ENCODE data around the gene ROCK2. TPM values are rescaled to one million over a fixed set of nuclear protein-coding genes. Genes with fewer than 3 reads are reported as not detected.

ROCK2 gene
- polyA plus RNA-seq, 1 experiment = 6.0 TPM

GRCh38 chr2:11142987-11143386, 201.4 kb downstream of the ROCK2 start:
- ChIA-PET POLR2A (no interaction called here), CTCF (interaction anchor here (1.5 to 2.2 kb wide), 2 partner anchors 10 to 304 kb away, joined by 6 to 12 read pairs; a partner anchor contains a TSS)
- TF ChIP-seq, protein P1, sequence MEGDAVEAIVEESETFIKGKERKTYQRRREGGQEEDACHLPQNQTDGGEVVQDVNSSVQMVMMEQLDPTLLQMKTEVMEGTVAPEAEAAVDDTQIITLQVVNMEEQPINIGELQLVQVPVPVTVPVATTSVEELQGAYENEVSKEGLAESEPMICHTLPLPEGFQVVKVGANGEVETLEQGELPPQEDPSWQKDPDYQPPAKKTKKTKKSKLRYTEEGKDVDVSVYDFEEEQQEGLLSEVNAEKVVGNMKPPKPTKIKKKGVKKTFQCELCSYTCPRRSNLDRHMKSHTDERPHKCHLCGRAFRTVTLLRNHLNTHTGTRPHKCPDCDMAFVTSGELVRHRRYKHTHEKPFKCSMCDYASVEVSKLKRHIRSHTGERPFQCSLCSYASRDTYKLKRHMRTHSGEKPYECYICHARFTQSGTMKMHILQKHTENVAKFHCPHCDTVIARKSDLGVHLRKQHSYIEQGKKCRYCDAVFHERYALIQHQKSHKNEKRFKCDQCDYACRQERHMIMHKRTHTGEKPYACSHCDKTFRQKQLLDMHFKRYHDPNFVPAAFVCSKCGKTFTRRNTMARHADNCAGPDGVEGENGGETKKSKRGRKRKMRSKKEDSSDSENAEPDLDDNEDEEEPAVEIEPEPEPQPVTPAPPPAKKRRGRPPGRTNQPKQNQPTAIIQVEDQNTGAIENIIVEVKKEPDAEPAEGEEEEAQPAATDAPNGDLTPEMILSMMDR (IDR thresholded peaks at IDR 0.05; ENCODE audit: insufficient read depth, low read depth, low read length) = no peak
- no peak for DNase-seq (ENCODE audit: low read depth)
- H3K27me3 ChIP-seq (ENCODE audit: control insufficient read depth, insufficient read depth, low read length) = peaks cover 6% of the 10 kb centered on the region
- no peak overlapping the region for H3K4me3 ChIP-seq (ENCODE audit: low read depth, low read length)
- no peaks in the 10 kb centered on the region for H3K36me3 ChIP-seq (ENCODE audit: control insufficient read depth, insufficient read depth, low read length)

DNA sequence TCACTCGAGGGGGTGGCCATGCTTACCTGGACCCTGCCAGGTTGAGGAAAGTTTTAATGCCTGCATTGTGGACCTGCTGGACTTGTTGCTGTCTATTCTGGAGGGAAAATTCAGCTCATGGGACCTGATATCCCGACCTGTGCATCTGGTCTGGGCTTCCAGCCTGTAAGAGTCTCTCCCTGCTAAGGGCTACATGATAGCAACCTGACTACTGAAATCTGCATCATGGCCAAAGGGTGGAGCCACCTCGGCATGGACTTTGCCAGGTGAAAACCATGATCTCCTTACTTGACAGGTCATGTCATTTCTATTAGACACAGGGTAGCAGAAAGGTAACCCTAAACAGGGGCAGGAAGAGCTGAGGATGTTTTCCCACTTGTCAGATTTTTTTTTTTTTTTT, 202.1 kb downstream of the ROCK2 start:
- Histone ChIP-seq H3K4me3 (ENCODE audit: low read depth, low read length) (no peak overlapping the region), H3K36me3 (ENCODE audit: control insufficient read depth, insufficient read depth, low read length) (no peaks in the 10 kb centered on the region), H3K27me3 (ENCODE audit: control insufficient read depth, insufficient read depth, low read length) (peaks cover 6% of the 10 kb centered on the region)
- POLR2A ChIA-PET = no interaction called here
- no peak for DNase-seq (ENCODE audit: low read depth)
- TF ChIP-seq, protein P1 (IDR thresholded peaks at IDR 0.05; ENCODE audit: insufficient read depth, low read depth, low read length) = no peak
- CTCF ChIA-PET = interaction anchor here (0.6 to 1.4 kb wide), 3 partner anchors 10 to 342 kb away, joined by 3 to 5 read pairs (median 3); a partner anchor contains a TSS

DNA sequence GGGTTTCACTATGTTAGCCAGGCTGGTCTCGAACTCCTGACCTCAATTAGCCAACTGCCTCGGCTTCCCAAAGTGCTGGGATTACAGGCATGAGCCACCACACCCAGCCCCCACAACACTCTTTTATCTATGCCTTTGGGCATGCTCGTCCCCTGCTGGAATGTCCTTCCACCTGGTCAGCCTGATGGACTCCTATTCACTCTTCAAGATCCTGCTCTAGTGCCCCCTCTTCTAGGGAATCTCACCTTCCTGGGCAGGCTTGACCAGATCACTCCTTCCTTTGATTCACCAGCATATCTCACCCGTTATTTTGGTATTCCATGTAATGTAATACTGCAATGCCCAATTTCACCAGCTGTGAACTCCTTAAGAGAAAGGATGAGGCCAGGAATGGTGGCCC, 203.1 kb downstream of the ROCK2 start:
- H3K36me3 ChIP-seq (ENCODE audit: control insufficient read depth, insufficient read depth, low read length) = no peaks in the 10 kb centered on the region
- CTCF ChIA-PET = interaction anchor here (0.7 to 1.4 kb wide), 3 partner anchors 9 to 110 kb away, joined by 3 to 5 read pairs (median 4); a partner anchor contains a TSS
- no peak for DNase-seq (ENCODE audit: low read depth)
- peaks cover 8% of the 10 kb centered on the region for H3K27me3 ChIP-seq (ENCODE audit: control insufficient read depth, insufficient read depth, low read length)
- POLR2A ChIA-PET = no interaction called here
- no peak overlapping the region for H3K4me3 ChIP-seq (ENCODE audit: low read depth, low read length)
- TF ChIP-seq, protein P1 (IDR thresholded peaks at IDR 0.05; ENCODE audit: insufficient read depth, low read depth, low read length) = no peak

DNA sequence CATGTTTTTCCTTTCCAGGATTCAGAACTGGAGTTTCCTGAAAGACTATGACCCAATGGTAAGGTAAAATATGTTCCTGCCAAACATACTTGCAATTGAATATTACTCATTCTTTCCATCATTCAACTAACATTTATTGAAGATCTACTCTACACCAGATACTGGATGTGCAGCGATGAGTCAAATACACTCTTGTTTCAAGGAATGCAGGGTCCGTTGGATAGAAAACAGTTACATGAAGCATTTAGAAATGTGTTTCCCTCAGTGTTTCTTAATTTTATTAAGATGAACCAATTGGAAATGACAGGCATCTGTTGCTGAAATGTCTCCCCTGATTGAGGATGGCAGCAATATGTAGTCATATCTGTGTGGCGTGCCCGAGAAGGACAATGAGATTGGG, 203.9 kb downstream of the ROCK2 start:
- Histone ChIP-seq H3K27me3 (ENCODE audit: control insufficient read depth, insufficient read depth, low read length) (peaks cover 6% of the 10 kb centered on the region), H3K4me3 (ENCODE audit: low read depth, low read length) (no peak overlapping the region), H3K36me3 (ENCODE audit: control insufficient read depth, insufficient read depth, low read length) (no peaks in the 10 kb centered on the region)
- ChIA-PET CTCF (interaction anchor here (0.6 to 0.8 kb wide), 2 partner anchors 9 kb away, joined by 3 to 4 read pairs; no protein-coding TSS in a partner anchor), POLR2A (no interaction called here)
- TF ChIP-seq, protein P1 (IDR thresholded peaks at IDR 0.05; ENCODE audit: insufficient read depth, low read depth, low read length) = no peak
- DNase-seq (ENCODE audit: low read depth) = peak; percentile 3

DNA sequence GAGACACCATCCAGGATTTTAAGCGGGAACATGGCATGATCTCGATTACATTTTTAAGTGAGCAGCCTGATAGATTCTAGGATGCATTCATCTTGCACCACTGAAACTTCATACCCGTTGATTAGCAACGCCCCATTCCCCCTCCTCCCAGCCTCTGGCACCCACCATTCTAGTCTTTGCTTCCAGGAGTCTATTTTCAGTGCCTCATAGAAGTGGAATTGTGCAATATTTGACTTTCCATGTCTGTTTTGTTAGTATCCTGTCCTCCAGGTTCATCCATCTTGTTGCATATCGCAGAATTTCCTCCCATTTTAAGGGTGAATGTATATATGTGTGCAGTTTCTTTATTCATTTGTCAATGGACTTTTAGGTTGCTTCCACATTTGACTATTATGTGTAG, 210.1 kb downstream of the ROCK2 start:
- Histone ChIP-seq H3K4me3 (ENCODE audit: low read depth, low read length) (no peak overlapping the region), H3K36me3 (ENCODE audit: control insufficient read depth, insufficient read depth, low read length) (no peaks in the 10 kb centered on the region), H3K27me3 (ENCODE audit: control insufficient read depth, insufficient read depth, low read length) (0 out of 2 replicates have a peak, but pooled peaks cover 2% of the 10 kb centered on the region)
- CTCF ChIA-PET = interaction anchor here (2.3 to 6.9 kb wide), 5 partner anchors 17 to 449 kb away, joined by 12 to 109 read pairs (median 69); partner anchors contain the start of gene E2F6
- no peak for DNase-seq (ENCODE audit: low read depth)
- POLR2A ChIA-PET = no interaction called here
- TF ChIP-seq, protein P1 (IDR thresholded peaks at IDR 0.05; ENCODE audit: insufficient read depth, low read depth, low read length) = no peak
